ENCODE results near the gene VANGL2.
"Not testable (repeated sequence)": the region's sequence is repeated elsewhere in the genome, so short reads cannot be mapped to it uniquely, and the experiment has no call there.

The VANGL2 gene

GRCh38 chr1:160370561-160371345 is 29.6 kb upstream of the VANGL2 start:
- no peak for DNase-seq (ENCODE audit: low read depth in 1 of 2, low spot score in 1 of 2)

DNA sequence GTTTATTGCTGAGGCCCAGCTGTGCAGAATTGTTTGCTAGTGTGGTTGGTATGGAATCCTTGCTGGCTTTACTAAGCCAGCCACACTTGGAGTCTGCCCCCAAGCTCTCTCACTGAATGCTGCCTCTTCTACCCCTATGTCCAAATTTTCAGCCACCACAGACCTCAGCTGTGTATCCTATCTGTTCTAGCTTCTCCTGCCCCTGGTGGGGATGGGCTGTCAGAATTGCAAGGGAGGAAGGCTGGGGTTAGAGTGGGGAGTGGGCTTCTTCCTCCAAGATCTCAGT is 29.1 kb upstream of the VANGL2 start:
- no peak for DNase-seq (ENCODE audit: low read depth in 1 of 2, low spot score in 1 of 2)

- DNase-seq (ENCODE audit: low read depth in 1 of 2, low spot score in 1 of 2), result no peak
Measured at GRCh38 chr1:160371756-160372155, 28.6 kb upstream of the VANGL2 start.

GRCh38 chr1:160373696-160374095 is 26.7 kb upstream of the VANGL2 start:
- no peak for DNase-seq (ENCODE audit: low read depth in 1 of 2, low spot score in 1 of 2)

DNA sequence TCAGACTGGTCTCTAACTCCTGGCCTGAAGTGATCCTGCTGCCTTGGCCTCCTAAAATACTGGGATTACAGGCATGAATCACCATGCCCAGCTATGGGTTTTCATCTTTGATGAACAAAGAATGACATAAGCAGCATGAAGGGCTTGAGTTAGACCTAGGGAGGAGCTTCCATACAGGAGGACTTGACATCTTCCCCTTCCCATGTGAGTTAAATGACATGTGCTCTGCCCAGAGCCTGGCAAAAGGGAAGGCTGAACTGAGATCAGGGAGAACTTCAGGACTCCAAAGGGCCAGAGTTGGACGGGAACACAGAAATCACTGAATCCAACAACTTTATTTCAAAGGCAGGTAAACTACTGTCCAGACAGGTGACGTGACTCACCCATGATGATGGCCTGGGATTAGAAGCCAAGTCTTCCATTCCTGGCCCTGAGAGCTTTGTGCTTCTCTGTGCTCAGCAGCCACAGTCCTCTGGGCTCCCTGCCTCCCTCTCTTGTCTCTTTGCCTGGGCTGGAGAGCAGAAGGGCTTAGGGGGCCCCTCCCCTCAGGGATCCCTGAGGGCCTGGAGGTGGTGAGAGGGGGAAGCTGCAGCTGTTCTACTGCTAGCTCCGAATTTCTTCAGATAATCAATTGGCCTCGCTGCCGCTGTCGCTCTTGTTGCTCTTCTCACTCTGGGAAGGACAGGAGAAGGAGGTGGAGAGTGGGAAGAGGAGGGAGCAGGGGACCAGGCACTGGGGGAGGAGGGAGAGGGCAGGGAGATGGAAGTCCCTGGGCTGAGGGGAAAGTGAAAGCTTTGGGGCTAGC is 25.9 kb upstream of the VANGL2 start:
- DNase-seq (ENCODE audit: low read depth in 1 of 2, low spot score in 1 of 2), result no peak

- no peak for DNase-seq (ENCODE audit: low read depth in 1 of 2, low spot score in 1 of 2)
Measured at GRCh38 chr1:160375788-160376524, 24.4 kb upstream of the VANGL2 start.

DNA sequence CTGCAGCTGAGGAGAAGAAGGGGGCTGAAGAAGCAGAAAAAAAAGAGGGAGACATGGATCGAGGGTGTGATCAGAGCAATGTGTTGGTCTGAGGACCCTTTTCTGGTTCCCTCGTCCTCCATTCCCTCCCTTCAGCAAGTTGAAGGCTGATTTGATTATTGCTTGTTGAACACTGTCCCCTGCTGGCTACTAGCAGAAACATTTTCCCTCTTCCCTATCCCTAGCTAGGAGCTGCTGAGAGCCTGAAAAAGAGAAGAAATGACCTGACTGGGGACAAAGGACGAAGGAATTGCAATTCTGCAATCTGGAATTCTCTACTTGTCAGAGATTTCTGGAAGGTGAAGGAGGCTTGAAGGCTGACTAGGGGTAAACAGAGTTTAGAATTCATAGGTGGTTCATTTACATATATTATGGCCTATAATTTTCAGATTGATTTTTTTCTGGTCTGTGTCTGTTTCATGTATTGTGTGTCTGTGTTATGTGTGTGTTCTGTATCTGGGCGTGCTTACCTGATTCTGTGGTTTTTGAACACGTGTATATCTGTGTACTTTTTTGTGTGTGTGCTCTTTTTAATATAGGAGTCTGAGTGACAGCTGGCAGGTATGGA is 23.7 kb upstream of the VANGL2 start:
- DNase-seq (ENCODE audit: low read depth in 1 of 2, low spot score in 1 of 2), result peak in 1 of 2 donors; percentile 15

- DNase-seq (ENCODE audit: low read depth in 1 of 2, low spot score in 1 of 2), result no peak
Measured at GRCh38 chr1:160377585-160378206, 22.7 kb upstream of the VANGL2 start.

DNA sequence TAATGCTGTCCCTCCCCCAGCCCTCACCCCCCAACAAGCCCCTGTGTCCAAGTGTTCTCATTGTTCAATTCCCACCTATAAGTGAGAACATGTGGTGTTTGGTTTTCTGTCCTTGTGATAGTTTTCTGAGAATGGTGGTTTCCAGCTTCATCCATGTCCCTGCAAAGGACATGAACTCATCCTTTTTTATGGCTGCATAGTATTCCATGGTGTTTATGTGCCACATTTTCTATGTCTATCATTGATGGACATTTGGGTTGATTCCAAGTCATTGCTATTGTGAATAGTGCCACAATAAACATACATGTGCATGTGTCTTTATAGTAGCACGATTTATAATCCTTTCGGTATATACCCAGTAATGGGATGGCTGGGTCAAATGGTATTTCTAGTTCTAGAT is 15.6 kb upstream of the VANGL2 start:
- not testable (repeated sequence) for DNase-seq (ENCODE audit: low read depth in 1 of 2, low spot score in 1 of 2)

GRCh38 chr1:160388406-160388805 is 12.0 kb upstream of the VANGL2 start:
- DNase-seq (ENCODE audit: low read depth in 1 of 2, low spot score in 1 of 2), result not testable (repeated sequence)

GRCh38 chr1:160394673-160395072 is 5.7 kb upstream of the VANGL2 start:
- DNase-seq (ENCODE audit: low read depth in 1 of 2, low spot score in 1 of 2), result no peak

DNA sequence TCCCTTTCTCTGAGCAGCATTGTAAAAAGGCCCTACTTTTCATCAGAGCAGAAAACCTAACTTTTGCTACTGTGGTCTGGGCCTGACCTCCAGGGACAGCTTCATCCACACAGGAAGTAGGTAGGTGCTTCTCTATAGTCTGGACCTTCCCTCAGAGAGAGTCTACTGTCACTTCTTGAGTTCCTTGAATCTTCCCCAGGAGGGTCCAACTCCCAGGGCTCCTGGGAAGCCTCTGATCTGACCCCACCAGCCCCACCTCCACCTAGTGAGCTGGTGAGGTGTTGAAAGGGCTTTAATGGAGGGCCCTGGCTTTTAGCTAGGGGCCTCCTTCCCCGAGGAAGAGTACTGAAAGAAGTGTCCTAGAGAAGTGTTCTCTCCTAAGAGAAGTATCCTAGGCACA is 2.7 kb upstream of the VANGL2 start:
- no peak for DNase-seq (ENCODE audit: low read depth in 1 of 2, low spot score in 1 of 2)

- no peak for DNase-seq (ENCODE audit: low read depth in 1 of 2, low spot score in 1 of 2)
Measured at GRCh38 chr1:160398823-160399222, 1.5 kb upstream of the VANGL2 start.

GRCh38 chr1:160399544-160400222 is 681 bp upstream of the VANGL2 start:
- no peak for DNase-seq (ENCODE audit: low read depth in 1 of 2, low spot score in 1 of 2)

- DNase-seq (ENCODE audit: low read depth in 1 of 2, low spot score in 1 of 2), result no peak
Measured at GRCh38 chr1:160400646-160401486, 502 bp downstream of the VANGL2 start.

DNA sequence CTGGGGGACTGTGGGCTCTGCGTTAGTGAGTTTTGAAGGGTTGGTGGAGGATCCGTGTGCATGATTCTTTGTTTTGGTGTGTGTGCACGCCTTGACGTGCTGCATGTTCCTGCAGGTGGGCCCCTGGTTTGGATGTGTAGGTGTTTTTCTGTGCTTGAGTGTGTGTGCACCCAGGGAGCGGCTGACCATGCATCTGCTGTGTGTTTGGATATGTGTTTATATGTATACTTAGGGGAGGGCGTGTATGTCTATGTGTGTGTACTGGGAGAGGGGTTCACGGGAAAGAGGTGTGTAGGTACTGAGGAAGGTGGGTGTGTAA is 1.1 kb downstream of the VANGL2 start:
- no peak for DNase-seq (ENCODE audit: low read depth in 1 of 2, low spot score in 1 of 2)

DNA sequence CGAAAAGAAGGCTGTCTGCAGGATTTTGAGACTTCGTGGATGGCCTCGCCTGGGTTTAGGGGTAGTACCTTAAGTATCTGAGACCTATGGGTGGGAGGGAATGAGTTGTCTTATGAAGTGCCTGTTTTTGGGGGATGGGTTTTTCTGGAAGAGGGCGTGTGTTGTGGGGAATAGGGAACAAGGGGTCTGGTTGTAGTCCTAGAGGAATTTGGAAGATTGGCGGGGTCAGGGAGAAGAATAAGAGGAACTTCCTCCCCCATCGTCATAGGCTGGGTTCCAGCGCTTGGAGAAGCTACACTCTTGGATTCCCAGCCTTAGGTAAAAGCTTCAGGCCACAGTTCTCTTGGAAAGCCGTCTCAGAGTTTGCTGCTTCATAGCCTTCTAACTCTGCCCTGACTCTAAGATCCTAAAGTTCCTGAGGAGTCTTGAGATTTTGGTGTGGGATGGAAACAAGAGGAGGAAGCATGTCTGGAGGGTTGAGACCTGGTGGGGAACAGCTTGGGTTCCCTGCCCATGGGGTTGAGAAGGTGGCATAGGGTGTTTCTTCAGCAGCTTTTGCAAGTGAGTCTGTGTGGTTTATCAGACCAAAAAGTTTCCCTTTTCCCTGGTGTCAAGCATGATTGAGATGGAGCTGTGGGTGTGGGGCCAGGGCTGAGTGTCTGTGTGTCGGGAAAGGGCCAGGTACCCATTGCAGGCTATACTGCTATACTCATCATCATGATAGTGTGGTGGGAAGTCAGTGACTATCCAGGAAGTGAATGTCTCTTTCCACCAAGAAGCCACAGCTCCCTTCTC is 1.8 kb downstream of the VANGL2 start:
- DNase-seq (ENCODE audit: low read depth in 1 of 2, low spot score in 1 of 2), result no peak

- no peak for DNase-seq (ENCODE audit: low read depth in 1 of 2, low spot score in 1 of 2)
Measured at GRCh38 chr1:160403244-160403643, 2.9 kb downstream of the VANGL2 start.

- no peak for DNase-seq (ENCODE audit: low read depth in 1 of 2, low spot score in 1 of 2)
Measured at GRCh38 chr1:160404094-160404493, 3.7 kb downstream of the VANGL2 start.

Data from activated CD4-positive, alpha-beta T cell treated with anti-CD3 and anti-CD28 coated beads, Interleukin-2, amount 50 U/mL, for 24 hours (primary cell).